HepG2 (cell line): ENCODE data around the gene COLEC12. TPM values are rescaled to one million over a fixed set of nuclear protein-coding genes. Genes with fewer than 3 reads are reported as not detected.

Source experiments
- ATAC-seq: fragments of 200-7000 bp; cut with Tn5 transposase; 3 replicates; pipeline ENCODE4 v1.9.1; 2020; ENCODE audit warnings: mild to moderate bottlenecking, moderate library complexity
- BruUV-seq: library from RNA; stranded (reverse); fragments of 400-500 nt; replicated peaks from 2 replicates; lab custom pipeline; 2021; lab: Mats Ljungman, UMichigan
- CTCF ChIA-PET: fragments of 300-600 bp; formaldehyde crosslinking; extraction: SDS; loops from one replicate; lab custom pipeline; 2021; ENCODE audit warnings: low total read pairs, inconsistent platforms, low intra/inter-chr PET ratio; lab: Yijun Ruan, JAX
- POLR2A ChIA-PET: fragments of 350-600 bp; sonication (Branson Sonifier 250); formaldehyde crosslinking; loops from one replicate; lab custom pipeline; 2020; ENCODE audit warnings: antibody characterized with exemption, inconsistent platforms; lab: Yijun Ruan, JAX
- DNase-seq: peaks from one replicate; pipeline ENCODE4 v3.0.0-alpha.2; 2015; ENCODE audit warnings: low spot score
- FAIRE-seq: peaks from 3 replicates; lab custom pipeline; 2011; peaks lifted over from hg19 to GRCh38; lab: Jason Lieb, UNC
- H2AFZ ChIP-seq: one replicate; pipeline ENCODE4 v1.6.1; 2011; ENCODE audit warnings: low read length, inconsistent platforms
- H3K27ac ChIP-seq: fragments of 300-600 bp; 3 replicates; pipeline ENCODE4 v1.8.0; 2011; ENCODE audit warnings: mixed run types, mild to moderate bottlenecking, mixed read lengths, low read length, inconsistent platforms; ENCODE audit not compliant: insufficient read depth; ENCODE audit errors: extremely low read length
- H3K27me3 ChIP-seq, 2 experiments: fragments of 200-600 bp in 1 of 2; 2 replicates in 1 of 2; 3 replicates in 1 of 2; pipeline versions ENCODE4 v1.6.0 to v1.8.0; 2011; ENCODE audit warnings: low read length in 2 of 2, mild to moderate bottlenecking in 2 of 2, moderate library complexity in 2 of 2, inconsistent platforms in 1 of 2; ENCODE audit not compliant: insufficient read depth in 2 of 2, control insufficient read depth in 1 of 2
- H3K36me3 ChIP-seq, 2 experiments: fragments of 200-600 bp in 1 of 2; replicated peaks in 1 of 2; 2 replicates in 1 of 2; 3 replicates in 1 of 2; pipeline versions ENCODE4 v1.5.1 to v1.8.0; 2011; ENCODE audit warnings: low read length in 2 of 2, inconsistent platforms in 1 of 2; ENCODE audit not compliant: insufficient read depth in 2 of 2, control insufficient read depth in 1 of 2
- H3K4me1 ChIP-seq: 2 replicates; pipeline ENCODE4 v1.5.1; 2012; ENCODE audit warnings: low read length, inconsistent platforms; ENCODE audit not compliant: insufficient read depth
- H3K4me2 ChIP-seq: 2 replicates; pipeline ENCODE4 v1.6.0; 2011; ENCODE audit warnings: low read depth, low read length, inconsistent platforms
- H3K4me3 ChIP-seq, 3 experiments: fragments of 200-600 bp in 1 of 3; sonication (generic), shearing (Covaris generic) in 1 of 3; replicated peaks in 1 of 3; 2 replicates each; pipeline ENCODE4 v1.5.1; 2011 to 2016; ENCODE audit warnings: low read length in 3 of 3, inconsistent platforms in 2 of 3, low read depth in 2 of 3, mild to moderate bottlenecking in 2 of 3, control low read depth in 1 of 3, mixed read lengths in 1 of 3; ENCODE audit not compliant: insufficient read depth in 1 of 3
- H3K79me2 ChIP-seq: one replicate; pipeline ENCODE4 v1.6.1; 2011; ENCODE audit warnings: low read length, inconsistent platforms; ENCODE audit not compliant: insufficient read depth
- H3K9ac ChIP-seq: 2 replicates; pipeline ENCODE4 v1.6.0; 2011; ENCODE audit warnings: mild to moderate bottlenecking, low read depth, low read length, inconsistent platforms; ENCODE audit not compliant: insufficient read depth
- H3K9me3 ChIP-seq: 2 replicates; pipeline ENCODE4 v1.5.1; 2012; ENCODE audit warnings: mild to moderate bottlenecking, low read length
- H4K20me1 ChIP-seq: 2 replicates; pipeline ENCODE4 v1.6.0; 2011; ENCODE audit warnings: inconsistent platforms, mild to moderate bottlenecking, low read length, moderate library complexity; ENCODE audit not compliant: insufficient read depth
- CEBPB ChIP-seq: IDR thresholded peaks from 2 replicates; pipeline ENCODE4 v1.6.1; 2011; ENCODE audit warnings: low read depth, low read length, improper control_type of control experiment, borderline replicate concordance
- KDM2A ChIP-seq: sonication (generic); formaldehyde crosslinking; IDR thresholded peaks from 2 replicates; pipeline ENCODE4 v1.4.0; 2020; ENCODE audit warnings: low read depth, missing genetic modification reagents, borderline replicate concordance
- NFIB ChIP-seq: sonication (generic); formaldehyde crosslinking; IDR thresholded peaks from 2 replicates; pipeline ENCODE4 v1.9.0; 2021; ENCODE audit warnings: missing genetic modification reagents, mild to moderate bottlenecking, borderline replicate concordance
- ZBTB43 ChIP-seq: sonication (generic); formaldehyde crosslinking; conservative IDR thresholded peaks from 2 replicates; pipeline ENCODE4 v1.4.0; 2020; ENCODE audit warnings: missing genetic modification reagents
- ZNF746 ChIP-seq: sonication (generic); formaldehyde crosslinking; IDR thresholded peaks from 2 replicates; pipeline ENCODE4 v1.8.0; 2022; ENCODE audit warnings: mild to moderate bottlenecking, missing genetic modification reagents
- ZNF781 ChIP-seq: sonication (generic); formaldehyde crosslinking; IDR thresholded peaks from 2 replicates; pipeline ENCODE4 v1.5.1; 2020; ENCODE audit warnings: borderline replicate concordance, mild to moderate bottlenecking, missing genetic modification reagents; ENCODE audit errors: not compliant biosample characterization
- WGBS: methylation state at CpG from one replicate; pipeline ENCODE4 v1.1.6; 2017; ENCODE audit warnings: low lambda C conversion rate; 5-methylcytosine and 5-hydroxymethylcytosine counted together
- in situ Hi-C: cut with HindIII; loops from 2 replicates; pipeline ENCODE4 v1.10.0; 2017; ENCODE audit warnings: low pct_unique_long_range_greater_than_20kb; ENCODE audit not compliant: extremely low pct_ligation_motif_present
- intact Hi-C: fragments of 100-400 bp; cut with micrococcal nuclease; formaldehyde crosslinking; loops from one replicate; pipeline ENCODE4 v1.10.0; 2022; ENCODE audit not compliant: unreplicated experiment
- polyA plus RNA-seq, 8 experiments: library from polyadenylated mRNA; depleted of rRNA in 3 of 8; stranded (reverse) in 7 of 8; unstranded in 1 of 8; fragments of >200 nt; fragmentation: Illumina TruSeq in 4 of 8; extraction: Trizol in 4 of 8; gene quantifications; 2 replicates each; pipeline versions ENCODE4 v1.2.1 to v1.2.3, GENCODE V29; 2011 to 2016; ENCODE audit warnings: low read depth in 4 of 8, missing spikeins in 1 of 8, mixed read lengths in 1 of 8; ENCODE audit not compliant: insufficient read depth in 1 of 8
- total RNA-seq, 5 experiments: library from RNA; depleted of rRNA; stranded (reverse); fragments of >200 nt; fragmentation: Illumina TruSeq; extraction: Trizol; gene quantifications; 2 replicates each; pipeline ENCODE4 v1.2.3, GENCODE V29; 2016; ENCODE audit warnings: low read depth in 1 of 5
- TF ChIP-seq, protein P1 (sequence below), 2 experiments: sonication (generic) in 1 of 2; formaldehyde crosslinking in 1 of 2; IDR thresholded peaks; 2 replicates each; pipeline versions ENCODE4 v1.4.0 to v1.6.1; 2018 to 2020; ENCODE audit warnings: missing genetic modification reagents in 2 of 2, borderline replicate concordance in 1 of 2, low read depth in 1 of 2, mild to moderate bottlenecking in 1 of 2, missing biosample characterization in 1 of 2

The COLEC12 gene
- total and polyA plus RNA-seq, 2 of the 13 experiments (the other 11 are each of a cell fraction or from before 2014, with no cell fraction given): 0.02 to 0.11 TPM

DNA sequence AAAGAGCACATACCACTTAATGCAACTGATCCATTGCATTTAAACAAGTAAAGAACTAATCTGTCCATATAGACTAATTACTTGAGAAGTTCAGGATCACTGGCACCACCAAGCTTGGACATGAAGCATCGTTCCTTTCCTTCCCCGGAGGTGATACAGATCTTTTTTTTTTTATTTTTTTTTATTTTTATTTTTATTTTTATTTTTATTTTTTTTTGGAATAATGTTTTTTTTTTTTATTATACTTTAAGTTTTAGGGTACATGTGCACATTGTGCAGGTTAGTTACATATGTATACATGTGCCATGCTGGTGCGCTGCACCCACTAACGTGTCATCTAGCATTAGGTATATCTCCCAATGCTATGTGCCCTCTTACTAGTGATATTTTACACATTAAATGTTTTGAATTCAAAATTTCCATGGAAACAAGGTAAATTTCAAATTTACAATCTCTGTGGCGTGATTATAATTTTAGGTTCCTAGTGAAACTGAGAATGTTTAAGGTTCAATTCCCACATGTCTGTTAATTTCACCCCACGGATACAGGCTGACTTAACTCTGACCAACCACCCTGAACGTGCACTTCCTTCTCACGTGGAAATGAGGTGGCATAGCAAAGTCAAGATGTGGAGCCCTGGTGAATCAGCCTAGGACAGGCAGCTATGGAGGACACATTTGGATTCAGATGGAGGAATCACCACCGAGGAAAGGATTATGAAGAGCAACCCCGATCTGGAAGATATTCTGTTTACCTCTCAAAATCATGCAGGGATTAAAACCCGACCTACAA is 131.1 kb downstream of the COLEC12 start:
- intact Hi-C loops (no loop called here), in situ Hi-C loops (no loop called here)
- FAIRE-seq (no peak), DNase-seq (no peak)
- Histone ChIP-seq H3K27ac (no peak overlapping the region), H4K20me1 (no peaks in the 10 kb centered on the region), H3K27me3 (no peaks in the 10 kb centered on the region; a peak in 1 of 5 replicates), H3K36me3 (no peaks in the 10 kb centered on the region), H3K9me3 (no peaks in the 10 kb centered on the region), H3K9ac (no peak overlapping the region), H3K4me1 (peaks cover 15% of the 10 kb centered on the region), H3K4me2 (no peak overlapping the region), H3K79me2 (no peaks in the 10 kb centered on the region)
- WGBS: 73% methylated on average over 11 of the region's 11 CpGs
- BruUV-seq: no TSS peak
- CTCF ChIA-PET: no interaction called here
- TF ChIP-seq, protein P1, sequence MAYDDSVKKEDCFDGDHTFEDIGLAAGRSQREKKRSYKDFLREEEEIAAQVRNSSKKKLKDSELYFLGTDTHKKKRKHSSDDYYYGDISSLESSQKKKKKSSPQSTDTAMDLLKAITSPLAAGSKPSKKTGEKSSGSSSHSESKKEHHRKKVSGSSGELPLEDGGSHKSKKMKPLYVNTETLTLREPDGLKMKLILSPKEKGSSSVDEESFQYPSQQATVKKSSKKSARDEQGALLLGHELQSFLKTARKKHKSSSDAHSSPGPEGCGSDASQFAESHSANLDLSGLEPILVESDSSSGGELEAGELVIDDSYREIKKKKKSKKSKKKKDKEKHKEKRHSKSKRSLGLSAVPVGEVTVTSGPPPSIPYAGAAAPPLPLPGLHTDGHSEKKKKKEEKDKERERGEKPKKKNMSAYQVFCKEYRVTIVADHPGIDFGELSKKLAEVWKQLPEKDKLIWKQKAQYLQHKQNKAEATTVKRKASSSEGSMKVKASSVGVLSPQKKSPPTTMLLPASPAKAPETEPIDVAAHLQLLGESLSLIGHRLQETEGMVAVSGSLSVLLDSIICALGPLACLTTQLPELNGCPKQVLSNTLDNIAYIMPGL (CRISPR knock-in tag; IDR thresholded peaks at IDR 0.05; ENCODE audit: borderline replicate concordance in 1 of 2, low read depth in 1 of 2): no peak
- no peak for TF ChIP-seq NFIB (CRISPR knock-in tag)
- TF ChIP-seq, all 625 proteins: peak for 0
- no peak for ATAC-seq
- H3K4me3 ChIP-seq: no peak overlapping the region
- POLR2A ChIA-PET: no interaction called here
- no peak overlapping the region for H2AFZ ChIP-seq

DNA sequence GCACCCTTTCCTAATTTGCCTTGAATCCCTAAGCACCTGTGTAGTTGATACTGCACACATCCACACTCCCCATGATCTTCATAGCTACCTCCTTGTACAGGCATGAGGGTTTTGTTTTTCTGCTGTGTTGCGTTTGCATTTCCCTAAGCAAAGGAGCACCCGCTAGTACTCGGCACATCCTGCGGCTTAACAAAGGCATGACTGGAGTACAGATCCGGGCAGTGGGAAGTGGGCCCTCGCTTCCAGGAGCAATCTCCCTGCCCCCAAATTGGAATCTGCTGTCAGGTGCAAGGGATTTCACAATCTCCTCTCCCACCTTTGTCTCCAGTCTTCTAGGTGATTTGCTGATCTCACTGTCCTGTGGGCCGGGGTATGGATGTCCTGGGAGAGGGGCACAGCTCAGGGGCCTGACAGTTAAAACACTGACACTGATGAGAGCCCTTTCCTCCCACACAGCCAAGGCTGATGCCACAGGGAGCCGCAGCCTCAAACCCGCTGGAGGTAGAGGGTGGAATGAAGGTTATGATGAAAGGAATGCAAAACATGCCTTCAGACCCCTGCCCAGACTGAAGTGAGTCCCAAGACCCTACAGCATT is 133.9 kb downstream of the COLEC12 start:
- FAIRE-seq: no peak
- intact Hi-C loops (no loop called here), in situ Hi-C loops (no loop called here)

More for the DNA sequence above, 133.9 kb downstream of the COLEC12 start:
- POLR2A ChIA-PET: no interaction called here
- H3K27ac ChIP-seq: no peak overlapping the region
- peak; percentile 30; the same call in 1 of the 2 replicates for TF ChIP-seq CEBPB
- no peak for TF ChIP-seq ZBTB43
- no peak for TF ChIP-seq KDM2A (CRISPR knock-in tag)
- no peak for TF ChIP-seq ZNF746 (CRISPR knock-in tag)
- no peak for TF ChIP-seq ZNF781
- TF ChIP-seq, all 625 proteins: peak for 1
- Histone ChIP-seq H3K9me3 (no peaks in the 10 kb centered on the region), H4K20me1 (no peaks in the 10 kb centered on the region), H3K27me3 (no peaks in the 10 kb centered on the region; a peak in 1 of 5 replicates), H3K4me1 (peaks cover 38% of the 10 kb centered on the region), H3K9ac (no peak overlapping the region), H3K4me3 (no peak overlapping the region), H2AFZ (peak overlapping the region; percentile 64), H3K4me2 (peak overlapping the region; percentile 34), H3K36me3 (no peaks in the 10 kb centered on the region), H3K79me2 (no peaks in the 10 kb centered on the region)
- no TSS peak for BruUV-seq
- ATAC-seq: no peak
- WGBS: 48% methylated on average over 8 of the region's 9 CpGs
- DNase-seq: no peak
- CTCF ChIA-PET: no interaction called here
